ENCODE data around the gene YY1AP1.

DNA sequence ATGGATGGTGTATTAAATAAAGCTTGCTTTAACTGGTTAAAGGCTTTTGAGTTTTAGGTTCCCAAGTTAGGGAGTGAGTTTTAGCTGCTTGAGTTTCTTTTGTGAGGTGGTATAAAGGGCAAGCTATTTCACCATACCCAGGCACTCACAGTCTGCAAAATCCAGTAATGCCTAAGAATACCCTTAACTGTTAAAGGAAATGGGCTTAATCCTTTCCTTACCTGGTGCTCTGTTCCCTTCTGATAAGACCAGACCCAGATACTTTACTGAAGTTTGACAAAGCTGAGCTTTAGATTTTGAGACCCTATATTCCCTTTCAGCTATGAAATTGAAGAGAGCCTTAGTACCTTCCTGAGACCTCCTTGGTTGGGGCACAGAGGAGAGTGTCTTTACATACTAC is 48.2 kb downstream of the YY1AP1 start:
- TF ChIP-seq POLR2A (IDR thresholded peaks at IDR 0.05): no peak
- TF ChIP-seq, protein P1, sequence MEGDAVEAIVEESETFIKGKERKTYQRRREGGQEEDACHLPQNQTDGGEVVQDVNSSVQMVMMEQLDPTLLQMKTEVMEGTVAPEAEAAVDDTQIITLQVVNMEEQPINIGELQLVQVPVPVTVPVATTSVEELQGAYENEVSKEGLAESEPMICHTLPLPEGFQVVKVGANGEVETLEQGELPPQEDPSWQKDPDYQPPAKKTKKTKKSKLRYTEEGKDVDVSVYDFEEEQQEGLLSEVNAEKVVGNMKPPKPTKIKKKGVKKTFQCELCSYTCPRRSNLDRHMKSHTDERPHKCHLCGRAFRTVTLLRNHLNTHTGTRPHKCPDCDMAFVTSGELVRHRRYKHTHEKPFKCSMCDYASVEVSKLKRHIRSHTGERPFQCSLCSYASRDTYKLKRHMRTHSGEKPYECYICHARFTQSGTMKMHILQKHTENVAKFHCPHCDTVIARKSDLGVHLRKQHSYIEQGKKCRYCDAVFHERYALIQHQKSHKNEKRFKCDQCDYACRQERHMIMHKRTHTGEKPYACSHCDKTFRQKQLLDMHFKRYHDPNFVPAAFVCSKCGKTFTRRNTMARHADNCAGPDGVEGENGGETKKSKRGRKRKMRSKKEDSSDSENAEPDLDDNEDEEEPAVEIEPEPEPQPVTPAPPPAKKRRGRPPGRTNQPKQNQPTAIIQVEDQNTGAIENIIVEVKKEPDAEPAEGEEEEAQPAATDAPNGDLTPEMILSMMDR (IDR thresholded peaks at IDR 0.05): no peak

Data from right lobe of liver (tissue), 4 donors.